SK-N-SH treated with all-trans-retinoic acid at 6 μM for 48 hours (cell line): ENCODE data around the gene POLR2E.

ENCODE experiments used
- ATAC-seq: fragments of 200-7000 bp; cut with Tn5 transposase; 3 replicates; pipeline ENCODE4 v1.9.1; 2020; ENCODE audit warnings: mild to moderate bottlenecking, moderate library complexity
- ARNTL ChIP-seq: fragments of 450-650 bp; formaldehyde crosslinking; IDR thresholded peaks from 2 replicates; pipeline ENCODE4 v1.5.0; 2020; ENCODE audit warnings: low read depth, mild to moderate bottlenecking, moderate library complexity, borderline replicate concordance
- BACH2 ChIP-seq: fragments of 250-450 bp; sonication (Bioruptor Pico); IDR thresholded peaks from 2 replicates; pipeline ENCODE4 v1.9.0; 2021; ENCODE audit warnings: mild to moderate bottlenecking, borderline replicate concordance
- CSDC2 ChIP-seq: fragments of 250-450 bp; sonication (Bioruptor Pico); IDR thresholded peaks from 2 replicates; pipeline ENCODE4 v1.5.0; 2020; ENCODE audit warnings: mild to moderate bottlenecking, moderate library complexity
- CSRNP3 ChIP-seq: fragments of 250-450 bp; sonication (Bioruptor Pico); IDR thresholded peaks from 2 replicates; pipeline ENCODE4 v1.5.1; 2021; ENCODE audit warnings: mild to moderate bottlenecking, moderate library complexity
- ESRRG ChIP-seq: fragments of 250-450 bp; sonication (Bioruptor Pico); IDR thresholded peaks from 2 replicates; pipeline ENCODE4 v1.6.1; 2021; ENCODE audit warnings: mild to moderate bottlenecking
- GLIS3 ChIP-seq: fragments of 250-450 bp; sonication (Bioruptor Pico); IDR thresholded peaks from 2 replicates; pipeline ENCODE4 v1.5.0; 2020; ENCODE audit warnings: mild to moderate bottlenecking, moderate library complexity
- ISL1 ChIP-seq: fragments of 250-450 bp; sonication (Bioruptor Pico); IDR thresholded peaks from 2 replicates; pipeline ENCODE4 v2.1.2; 2022; ENCODE audit warnings: mild to moderate bottlenecking, moderate library complexity
- OSR1 ChIP-seq: fragments of 250-450 bp; sonication (Bioruptor Pico); IDR thresholded peaks from 2 replicates; pipeline ENCODE4 v1.8.0; 2022; ENCODE audit warnings: moderate library complexity, mild to moderate bottlenecking, inconsistent platforms
- PATZ1 ChIP-seq: fragments of 250-450 bp; sonication (Bioruptor Pico); IDR thresholded peaks from 2 replicates; pipeline ENCODE4 v1.8.0; 2020; ENCODE audit warnings: mild to moderate bottlenecking, moderate library complexity, borderline replicate concordance
- POU6F1 ChIP-seq: fragments of 250-450 bp; sonication (Bioruptor Pico); IDR thresholded peaks from 2 replicates; pipeline ENCODE4 v1.8.0; 2021; ENCODE audit warnings: low read depth, mild to moderate bottlenecking, moderate library complexity, borderline replicate concordance
- PPARA ChIP-seq: fragments of 250-450 bp; sonication (Bioruptor Pico); IDR thresholded peaks from 2 replicates; pipeline ENCODE4 v1.5.0; 2020; ENCODE audit warnings: mild to moderate bottlenecking, borderline replicate concordance
- RARB ChIP-seq: fragments of 250-450 bp; sonication (Bioruptor Pico); IDR thresholded peaks from 2 replicates; pipeline ENCODE4 v1.8.0; 2021; ENCODE audit warnings: mild to moderate bottlenecking, moderate library complexity
- SNAI2 ChIP-seq: fragments of 250-450 bp; sonication (Bioruptor Pico); IDR thresholded peaks from 2 replicates; pipeline ENCODE4 v1.5.0; 2020; ENCODE audit warnings: mild to moderate bottlenecking, moderate library complexity
- TOX ChIP-seq: fragments of 250-450 bp; sonication (Bioruptor Pico); IDR thresholded peaks from 2 replicates; pipeline ENCODE4 v1.8.0; 2021; ENCODE audit warnings: mild to moderate bottlenecking, moderate library complexity, borderline replicate concordance
- TSHZ2 ChIP-seq: fragments of 250-450 bp; sonication (Bioruptor Pico); IDR thresholded peaks from 2 replicates; pipeline ENCODE4 v1.5.0; 2020; ENCODE audit warnings: mild to moderate bottlenecking, moderate library complexity
- ZC3H10 ChIP-seq: fragments of 250-450 bp; sonication (Bioruptor Pico); IDR thresholded peaks from 2 replicates; pipeline ENCODE4 v1.5.1; 2021; ENCODE audit warnings: mild to moderate bottlenecking, moderate library complexity
- ZFP3 ChIP-seq: fragments of 250-450 bp; sonication (Bioruptor Pico); IDR thresholded peaks from 2 replicates; pipeline ENCODE4 v1.5.0; 2020; ENCODE audit warnings: mild to moderate bottlenecking, moderate library complexity
- ZFP30 ChIP-seq: fragments of 450-650 bp; formaldehyde crosslinking; IDR thresholded peaks from 2 replicates; pipeline ENCODE4 v1.5.0; 2022; ENCODE audit warnings: mild to moderate bottlenecking, moderate library complexity
- ZNF565 ChIP-seq: fragments of 450-650 bp; formaldehyde crosslinking; conservative IDR thresholded peaks from 2 replicates; pipeline ENCODE4 v1.5.0; 2020; ENCODE audit warnings: low read depth, mild to moderate bottlenecking, moderate library complexity
- ZNF70 ChIP-seq: fragments of 450-650 bp; formaldehyde crosslinking; IDR thresholded peaks from 2 replicates; pipeline ENCODE4 v1.5.0; 2020; ENCODE audit warnings: mild to moderate bottlenecking, moderate library complexity
- ZNF8 ChIP-seq: fragments of 450-650 bp; formaldehyde crosslinking; IDR thresholded peaks from 2 replicates; pipeline ENCODE4 v1.5.0; 2020; ENCODE audit warnings: mild to moderate bottlenecking, moderate library complexity

POLR2E gene

DNA sequence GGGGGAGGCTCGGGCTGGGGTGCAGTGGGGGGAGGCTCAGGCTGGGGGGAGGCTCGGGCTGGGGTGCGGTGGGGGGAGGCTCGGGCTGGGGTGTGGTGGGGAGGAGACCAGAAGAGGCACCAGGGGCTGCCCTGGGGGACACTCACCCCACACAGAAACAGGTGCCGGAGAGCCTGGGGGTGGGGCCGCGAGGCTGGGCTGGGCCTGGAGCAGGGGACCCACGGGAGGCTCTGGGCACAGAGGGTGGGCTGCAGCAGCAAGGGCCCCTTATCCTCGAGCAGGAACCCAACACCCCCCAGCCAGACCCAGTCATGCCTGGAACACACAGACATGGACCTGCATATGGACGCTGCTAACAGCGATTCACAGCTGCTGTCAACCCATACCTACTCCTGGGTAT is 42.9 kb upstream of the POLR2E start:
- TF ChIP-seq GLIS3 (CRISPR knock-in tag): no peak
- no peak for TF ChIP-seq BACH2
- TF ChIP-seq RARB (CRISPR knock-in tag): no peak
- no peak for TF ChIP-seq ISL1 (CRISPR knock-in tag)
- TF ChIP-seq SNAI2 (CRISPR knock-in tag): no peak
- TF ChIP-seq CSDC2: no peak
- no peak for TF ChIP-seq ZFP3
- no peak for TF ChIP-seq ZNF565 (CRISPR knock-in tag)
- ATAC-seq: no peak

GRCh38 chr19:1136621-1137317 is 41.6 kb upstream of the POLR2E start:
- no peak for ATAC-seq
- TF ChIP-seq ESRRG (CRISPR knock-in tag) (no peak), SNAI2 (CRISPR knock-in tag) (no peak), ISL1 (CRISPR knock-in tag) (no peak), ARNTL (CRISPR knock-in tag) (no peak), BACH2 (no peak), ZFP30 (no peak), POU6F1 (CRISPR knock-in tag) (no peak), GLIS3 (CRISPR knock-in tag) (no peak), ZC3H10 (no peak), RARB (CRISPR knock-in tag) (no peak), ZFP3 (no peak), TSHZ2 (no peak), ZNF8 (CRISPR knock-in tag) (no peak), OSR1 (CRISPR knock-in tag) (no peak), PATZ1 (CRISPR knock-in tag) (no peak)

GRCh38 chr19:1136201-1136600 is 41.0 kb upstream of the POLR2E start:
- ATAC-seq: no peak
- TF ChIP-seq TOX (CRISPR knock-in tag) (no peak), PATZ1 (CRISPR knock-in tag) (no peak), ZFP3 (no peak), GLIS3 (CRISPR knock-in tag) (no peak), ZFP30 (no peak), ZNF70 (no peak), RARB (CRISPR knock-in tag) (no peak), OSR1 (CRISPR knock-in tag) (no peak), CSRNP3 (no peak), BACH2 (no peak), ZNF565 (CRISPR knock-in tag) (no peak), ESRRG (CRISPR knock-in tag) (no peak), ZNF8 (CRISPR knock-in tag) (no peak), TSHZ2 (no peak), CSDC2 (no peak), SNAI2 (CRISPR knock-in tag) (no peak), PPARA (CRISPR knock-in tag) (no peak), ARNTL (CRISPR knock-in tag) (no peak), POU6F1 (CRISPR knock-in tag) (no peak)
